Measurements from ENCODE around the gene PLD5. TPM values are rescaled to one million over a fixed set of nuclear protein-coding genes. Genes with fewer than 3 reads are reported as not detected.

PLD5 gene
- total RNA-seq, 1 donor from 2014 or later: not detected

GRCh38 chr1:242556276-242556675 lies 31.8 kb upstream of the PLD5 start:
- Mint-ChIP-seq H3K4me3 (no peak overlapping the region), H3K27ac (no peak overlapping the region), H3K9me3 (no peaks in the 10 kb centered on the region), H3K27me3 (peaks cover 2% of the 10 kb centered on the region), H3K4me1 (no peaks in the 10 kb centered on the region), H3K36me3 (ENCODE audit: low read depth) (no peaks in the 10 kb centered on the region)
- TF ChIP-seq, protein P1, sequence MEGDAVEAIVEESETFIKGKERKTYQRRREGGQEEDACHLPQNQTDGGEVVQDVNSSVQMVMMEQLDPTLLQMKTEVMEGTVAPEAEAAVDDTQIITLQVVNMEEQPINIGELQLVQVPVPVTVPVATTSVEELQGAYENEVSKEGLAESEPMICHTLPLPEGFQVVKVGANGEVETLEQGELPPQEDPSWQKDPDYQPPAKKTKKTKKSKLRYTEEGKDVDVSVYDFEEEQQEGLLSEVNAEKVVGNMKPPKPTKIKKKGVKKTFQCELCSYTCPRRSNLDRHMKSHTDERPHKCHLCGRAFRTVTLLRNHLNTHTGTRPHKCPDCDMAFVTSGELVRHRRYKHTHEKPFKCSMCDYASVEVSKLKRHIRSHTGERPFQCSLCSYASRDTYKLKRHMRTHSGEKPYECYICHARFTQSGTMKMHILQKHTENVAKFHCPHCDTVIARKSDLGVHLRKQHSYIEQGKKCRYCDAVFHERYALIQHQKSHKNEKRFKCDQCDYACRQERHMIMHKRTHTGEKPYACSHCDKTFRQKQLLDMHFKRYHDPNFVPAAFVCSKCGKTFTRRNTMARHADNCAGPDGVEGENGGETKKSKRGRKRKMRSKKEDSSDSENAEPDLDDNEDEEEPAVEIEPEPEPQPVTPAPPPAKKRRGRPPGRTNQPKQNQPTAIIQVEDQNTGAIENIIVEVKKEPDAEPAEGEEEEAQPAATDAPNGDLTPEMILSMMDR (IDR thresholded peaks at IDR 0.05): no peak
- ChIA-PET POLR2A (no interaction called here), CTCF (interaction anchor here (1.1 kb wide), 1 partner anchor 10 kb away, joined by 3 read pairs; no protein-coding TSS in a partner anchor)
- ATAC-seq (ENCODE audit: low read depth): no peak
- intact Hi-C loops (cut with micrococcal nuclease): no loop called here
- DNase-seq: no peak

- no peaks in the 10 kb centered on the region for H3K9me3 Mint-ChIP-seq
- CTCF ChIA-PET: no interaction called here
- no peak for DNase-seq
These were observed 30.1 kb upstream of the PLD5 start for GRCh38 chr1:242554577-242554976.

GRCh38 chr1:242546849-242547729 lies 22.6 kb upstream of the PLD5 start:
- peaks cover 7% of the 10 kb centered on the region for H3K27me3 Mint-ChIP-seq
- no peaks in the 10 kb centered on the region for H3K9me3 Mint-ChIP-seq
- intact Hi-C loops (cut with micrococcal nuclease): no loop called here
- H3K4me3 Mint-ChIP-seq: no peak overlapping the region
- ChIA-PET POLR2A (no interaction called here), CTCF (no interaction called here)
- H3K4me1 Mint-ChIP-seq: no peaks in the 10 kb centered on the region
- DNase-seq (no peak), ATAC-seq (ENCODE audit: low read depth) (no peak)
- H3K36me3 Mint-ChIP-seq (ENCODE audit: low read depth): no peaks in the 10 kb centered on the region
- TF ChIP-seq, protein P1 (IDR thresholded peaks at IDR 0.05): no peak
- H3K27ac Mint-ChIP-seq: no peak overlapping the region

More at GRCh38 chr1:242554577-242554976, 30.1 kb upstream of the PLD5 start:
- Mint-ChIP-seq H3K4me3 (no peak overlapping the region), H3K27ac (no peak overlapping the region), H3K4me1 (no peaks in the 10 kb centered on the region), H3K27me3 (no peaks in the 10 kb centered on the region), H3K36me3 (ENCODE audit: low read depth) (no peaks in the 10 kb centered on the region)
- POLR2A ChIA-PET: no interaction called here
- TF ChIP-seq, protein P1 (IDR thresholded peaks at IDR 0.05): no peak
- intact Hi-C loops (cut with micrococcal nuclease): no loop called here
- no peak for ATAC-seq (ENCODE audit: low read depth)

DNA sequence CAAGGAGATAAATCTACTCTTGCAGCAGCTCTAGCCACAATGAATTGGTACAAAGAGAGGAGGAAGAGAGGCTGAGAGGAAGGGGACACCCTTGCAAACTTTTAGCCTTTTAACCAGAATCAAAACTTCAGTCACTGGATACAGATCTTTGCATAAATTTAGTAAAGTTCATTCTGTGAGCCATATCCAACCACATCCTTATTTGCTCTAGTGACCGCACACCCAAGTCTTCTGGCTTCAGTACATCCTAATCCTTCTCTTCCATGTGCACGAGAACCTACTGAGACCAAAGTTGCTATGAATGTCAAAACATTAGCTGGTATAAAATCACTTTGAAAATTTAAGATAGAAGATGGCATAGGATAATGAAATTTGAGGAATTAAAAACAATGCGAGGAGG lies 21.9 kb upstream of the PLD5 start:
- TF ChIP-seq, protein P1 (IDR thresholded peaks at IDR 0.05): no peak
- ChIA-PET POLR2A (no interaction called here), CTCF (no interaction called here)
- H3K27ac Mint-ChIP-seq: no peak overlapping the region
- intact Hi-C loops (cut with micrococcal nuclease): no loop called here
- no peak for DNase-seq
- H3K4me1 Mint-ChIP-seq: no peaks in the 10 kb centered on the region
- no peak for ATAC-seq (ENCODE audit: low read depth)
- H3K9me3 Mint-ChIP-seq: no peaks in the 10 kb centered on the region
- H3K27me3 Mint-ChIP-seq: peaks cover 7% of the 10 kb centered on the region
- H3K4me3 Mint-ChIP-seq: no peak overlapping the region
- H3K36me3 Mint-ChIP-seq (ENCODE audit: low read depth): no peaks in the 10 kb centered on the region

GRCh38 chr1:242544071-242544470 lies 19.6 kb upstream of the PLD5 start:
- Mint-ChIP-seq H3K4me3 (no peak overlapping the region), H3K36me3 (ENCODE audit: low read depth) (no peaks in the 10 kb centered on the region), H3K4me1 (no peaks in the 10 kb centered on the region), H3K27me3 (peaks cover 7% of the 10 kb centered on the region), H3K9me3 (no peaks in the 10 kb centered on the region), H3K27ac (no peak overlapping the region)
- DNase-seq (no peak), ATAC-seq (ENCODE audit: low read depth) (no peak)
- TF ChIP-seq, protein P1 (IDR thresholded peaks at IDR 0.05): no peak
- ChIA-PET POLR2A (no interaction called here), CTCF (no interaction called here)
- intact Hi-C loops (cut with micrococcal nuclease): no loop called here

All from activated B cell treated with CpG ODN at 0.5 μM for 24 hours (primary cell).